ENCODE data around the gene TOR3A. TPM values are rescaled to one million over a fixed set of nuclear protein-coding genes. Genes with fewer than 3 reads are reported as not detected.

The TOR3A gene
- total and polyA plus RNA-seq, 2 of the 13 experiments (the other 11 are each of a cell fraction or from before 2014, with no cell fraction given): 14.7 to 28.4 TPM

DNA sequence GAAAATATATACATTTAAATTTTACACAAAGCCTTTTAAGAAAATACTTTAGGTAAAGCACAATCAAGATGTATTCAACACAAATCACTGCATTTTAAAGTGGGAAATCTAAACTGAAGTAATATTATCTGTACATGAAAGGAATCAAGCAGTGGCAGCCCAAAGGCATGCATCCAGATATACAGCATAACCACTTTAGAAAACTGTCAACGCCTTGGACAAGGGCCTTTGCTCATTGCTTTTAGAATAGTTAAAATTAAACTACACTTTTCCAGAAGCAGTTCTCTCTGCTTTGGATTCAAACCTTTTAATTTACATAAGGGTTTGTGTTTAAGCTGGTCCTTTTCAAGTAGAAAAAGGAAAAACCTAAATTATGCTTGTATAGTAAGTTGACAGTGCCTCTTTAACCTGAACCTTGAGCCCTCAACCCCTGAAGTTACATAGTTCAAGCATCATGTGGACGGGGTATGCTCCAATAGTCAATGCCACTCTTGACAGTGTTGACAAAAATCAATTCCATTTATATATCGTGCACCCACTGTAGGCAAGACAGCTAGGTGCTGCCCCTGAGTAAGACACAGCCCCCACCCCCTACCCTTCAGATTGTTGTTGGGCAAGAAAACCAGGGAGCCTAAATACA, 22.9 kb downstream of the TOR3A start (continued):
- TF ChIP-seq KIAA2018 (CRISPR knock-in tag; IDR thresholded peaks at IDR 0.05; ENCODE audit: borderline replicate concordance) (no peak), DPF2 (CRISPR knock-in tag; IDR thresholded peaks at IDR 0.05; ENCODE audit: borderline replicate concordance, low read depth) (peak; percentile 91), RAD51 (IDR thresholded peaks at IDR 0.05; ENCODE audit: borderline replicate concordance) (no peak), ZNF280B (CRISPR knock-in tag; IDR thresholded peaks at IDR 0.05; ENCODE audit: borderline replicate concordance) (no peak), NFIC (IDR thresholded peaks at IDR 0.05; ENCODE audit: low read length) (peak; percentile 68; the same call in 1 of the 2 replicates), NONO (IDR thresholded peaks at IDR 0.05) (no peak), NONO (CRISPR knock-in tag; conservative IDR thresholded peaks at IDR 0.05) (peak; percentile 84), ZNF788 (CRISPR knock-in tag; IDR thresholded peaks at IDR 0.05; ENCODE audit: borderline replicate concordance) (peak; percentile 77; the same call in 1 of the 2 replicates), KLF9 (CRISPR knock-in tag; IDR thresholded peaks at IDR 0.05; ENCODE audit: low read depth) (no peak), ZNF12 (CRISPR knock-in tag; IDR thresholded peaks at IDR 0.05) (no peak), ZNF616 (CRISPR knock-in tag; IDR thresholded peaks at IDR 0.05; ENCODE audit: low read depth) (no peak), HNRNPH1 (optimal IDR thresholded peaks at IDR 0.05; ENCODE audit: low read depth, low read length) (no peak), SALL1 (CRISPR knock-in tag; IDR thresholded peaks at IDR 0.05) (peak; percentile 92), ZNF746 (CRISPR knock-in tag; IDR thresholded peaks at IDR 0.05) (no peak), GATA4 (IDR thresholded peaks at IDR 0.05; ENCODE audit: borderline replicate concordance, low read depth) (0 out of 2 replicates have a peak, but pooled peaks have one; percentile 23), ZNF792 (CRISPR knock-in tag; IDR thresholded peaks at IDR 0.05) (no peak)
- TF ChIP-seq, protein P1, sequence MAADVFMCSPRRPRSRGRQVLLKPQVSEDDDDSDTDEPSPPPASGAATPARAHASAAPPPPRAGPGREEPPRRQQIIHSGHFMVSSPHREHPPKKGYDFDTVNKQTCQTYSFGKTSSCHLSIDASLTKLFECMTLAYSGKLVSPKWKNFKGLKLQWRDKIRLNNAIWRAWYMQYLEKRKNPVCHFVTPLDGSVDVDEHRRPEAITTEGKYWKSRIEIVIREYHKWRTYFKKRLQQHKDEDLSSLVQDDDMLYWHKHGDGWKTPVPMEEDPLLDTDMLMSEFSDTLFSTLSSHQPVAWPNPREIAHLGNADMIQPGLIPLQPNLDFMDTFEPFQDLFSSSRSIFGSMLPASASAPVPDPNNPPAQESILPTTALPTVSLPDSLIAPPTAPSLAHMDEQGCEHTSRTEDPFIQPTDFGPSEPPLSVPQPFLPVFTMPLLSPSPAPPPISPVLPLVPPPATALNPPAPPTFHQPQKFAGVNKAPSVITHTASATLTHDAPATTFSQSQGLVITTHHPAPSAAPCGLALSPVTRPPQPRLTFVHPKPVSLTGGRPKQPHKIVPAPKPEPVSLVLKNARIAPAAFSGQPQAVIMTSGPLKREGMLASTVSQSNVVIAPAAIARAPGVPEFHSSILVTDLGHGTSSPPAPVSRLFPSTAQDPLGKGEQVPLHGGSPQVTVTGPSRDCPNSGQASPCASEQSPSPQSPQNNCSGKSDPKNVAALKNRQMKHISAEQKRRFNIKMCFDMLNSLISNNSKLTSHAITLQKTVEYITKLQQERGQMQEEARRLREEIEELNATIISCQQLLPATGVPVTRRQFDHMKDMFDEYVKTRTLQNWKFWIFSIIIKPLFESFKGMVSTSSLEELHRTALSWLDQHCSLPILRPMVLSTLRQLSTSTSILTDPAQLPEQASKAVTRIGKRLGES (CRISPR knock-in tag; IDR thresholded peaks at IDR 0.05; ENCODE audit: borderline replicate concordance): peak; percentile 98

Measured in HepG2 (cell line).